ENCODE data around the gene SOWAHC. TPM values are rescaled to one million over a fixed set of nuclear protein-coding genes. Genes with fewer than 3 reads are reported as not detected.
"Not testable (repeated sequence)": the region's sequence is repeated elsewhere in the genome, so short reads cannot be mapped to it uniquely, and the experiment has no call there.

SOWAHC gene, protein sequence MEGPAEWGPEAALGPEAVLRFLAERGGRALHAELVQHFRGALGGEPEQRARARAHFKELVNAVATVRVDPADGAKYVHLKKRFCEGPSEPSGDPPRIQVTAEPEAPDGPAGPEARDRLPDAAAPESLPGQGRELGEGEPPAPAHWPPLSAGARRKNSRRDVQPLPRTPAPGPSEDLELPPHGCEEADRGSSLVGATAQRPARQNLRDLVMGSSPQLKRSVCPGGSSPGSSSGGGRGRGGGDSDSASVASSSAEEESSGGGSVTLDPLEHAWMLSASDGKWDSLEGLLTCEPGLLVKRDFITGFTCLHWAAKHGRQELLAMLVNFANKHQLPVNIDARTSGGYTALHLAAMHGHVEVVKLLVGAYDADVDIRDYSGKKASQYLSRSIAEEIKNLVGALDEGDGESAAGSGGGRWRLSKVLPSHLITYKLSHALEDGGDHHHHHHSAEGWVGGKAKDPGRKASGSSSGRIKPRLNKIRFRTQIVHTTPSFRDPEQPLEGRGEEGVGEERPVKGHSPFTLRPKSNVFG
- 10 to 100 TPM in 2 of 3 donors, 1 to 10 TPM in 1; 9.1 to 18.4 (median 14.7) TPM for total RNA-seq

DNA sequence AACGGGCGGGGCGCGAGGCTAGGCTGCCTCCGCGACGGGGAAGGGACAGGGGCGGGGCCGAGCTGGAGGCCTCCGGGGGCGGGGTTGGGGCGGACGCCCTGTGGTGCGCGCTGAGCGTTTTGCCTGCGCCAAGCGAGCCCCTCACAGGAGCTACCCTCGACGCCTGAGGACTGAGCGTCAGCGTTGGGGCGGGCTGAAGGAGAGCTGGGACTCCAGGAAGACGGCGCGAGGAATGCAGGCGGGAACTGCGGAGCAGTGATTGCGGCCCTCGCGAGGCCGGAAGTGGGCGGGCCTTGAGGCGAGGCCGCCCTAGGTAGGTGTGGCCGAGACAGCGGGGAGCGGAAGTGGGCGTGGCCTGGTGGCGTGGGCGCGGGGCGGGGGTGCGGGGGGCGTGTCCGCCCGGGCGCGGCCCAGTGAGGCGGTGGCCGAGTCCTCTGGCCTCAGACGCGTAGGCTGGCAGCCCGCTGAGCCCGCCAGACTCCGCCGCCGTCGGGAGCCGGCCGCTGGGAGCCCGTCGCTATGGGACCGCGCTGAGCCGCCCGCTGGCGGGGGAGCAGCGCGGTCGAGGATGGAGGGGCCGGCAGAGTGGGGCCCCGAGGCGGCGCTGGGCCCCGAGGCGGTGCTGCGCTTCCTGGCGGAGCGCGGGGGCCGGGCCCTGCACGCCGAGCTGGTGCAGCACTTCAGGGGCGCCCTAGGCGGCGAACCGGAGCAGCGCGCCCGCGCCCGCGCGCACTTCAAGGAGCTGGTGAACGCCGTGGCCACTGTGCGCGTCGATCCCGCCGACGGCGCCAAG is at the start of gene SOWAHC, which contains the start of gene SEPTIN10:
SOWAHC (plus strand) TSS at position 443 of the 793 bp plus-strand sequence; CDS start at position 569, 126 bp downstream.
SEPTIN10 (minus strand) TSS at position 45 of the 793 bp plus-strand sequence. CDS start 139 bp downstream, outside the sequence.
- Histone ChIP-seq H3K36me3 (no peaks in the 10 kb centered on the region), H3K4me1 (peaks cover 0 to 24% of the 10 kb centered on the region in 2 donors), H3K9me3 (no peaks in the 10 kb centered on the region), H3K27me3 (no peaks in the 10 kb centered on the region), H3K4me3 (peak within 1 kb of the TSS; percentile 65 to 96 (median 86)), H3K27ac (peak within 1 kb of the TSS; percentile 99)
- DNase-seq (ENCODE audit: low spot score in 2 of 2): peak; percentile 93 to 95
- intact Hi-C loops (cut with DNase I; ENCODE audit: low total_unique reads): no loop called here
- TF ChIP-seq POLR2A (IDR thresholded peaks at IDR 0.05) (peak; percentile 74), POLR2AphosphoS5 (IDR thresholded peaks at IDR 0.05) (peak; percentile 94 to 96 (median 95))
- TF ChIP-seq, protein P1, sequence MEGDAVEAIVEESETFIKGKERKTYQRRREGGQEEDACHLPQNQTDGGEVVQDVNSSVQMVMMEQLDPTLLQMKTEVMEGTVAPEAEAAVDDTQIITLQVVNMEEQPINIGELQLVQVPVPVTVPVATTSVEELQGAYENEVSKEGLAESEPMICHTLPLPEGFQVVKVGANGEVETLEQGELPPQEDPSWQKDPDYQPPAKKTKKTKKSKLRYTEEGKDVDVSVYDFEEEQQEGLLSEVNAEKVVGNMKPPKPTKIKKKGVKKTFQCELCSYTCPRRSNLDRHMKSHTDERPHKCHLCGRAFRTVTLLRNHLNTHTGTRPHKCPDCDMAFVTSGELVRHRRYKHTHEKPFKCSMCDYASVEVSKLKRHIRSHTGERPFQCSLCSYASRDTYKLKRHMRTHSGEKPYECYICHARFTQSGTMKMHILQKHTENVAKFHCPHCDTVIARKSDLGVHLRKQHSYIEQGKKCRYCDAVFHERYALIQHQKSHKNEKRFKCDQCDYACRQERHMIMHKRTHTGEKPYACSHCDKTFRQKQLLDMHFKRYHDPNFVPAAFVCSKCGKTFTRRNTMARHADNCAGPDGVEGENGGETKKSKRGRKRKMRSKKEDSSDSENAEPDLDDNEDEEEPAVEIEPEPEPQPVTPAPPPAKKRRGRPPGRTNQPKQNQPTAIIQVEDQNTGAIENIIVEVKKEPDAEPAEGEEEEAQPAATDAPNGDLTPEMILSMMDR (IDR thresholded peaks at IDR 0.05): no peak

DNA sequence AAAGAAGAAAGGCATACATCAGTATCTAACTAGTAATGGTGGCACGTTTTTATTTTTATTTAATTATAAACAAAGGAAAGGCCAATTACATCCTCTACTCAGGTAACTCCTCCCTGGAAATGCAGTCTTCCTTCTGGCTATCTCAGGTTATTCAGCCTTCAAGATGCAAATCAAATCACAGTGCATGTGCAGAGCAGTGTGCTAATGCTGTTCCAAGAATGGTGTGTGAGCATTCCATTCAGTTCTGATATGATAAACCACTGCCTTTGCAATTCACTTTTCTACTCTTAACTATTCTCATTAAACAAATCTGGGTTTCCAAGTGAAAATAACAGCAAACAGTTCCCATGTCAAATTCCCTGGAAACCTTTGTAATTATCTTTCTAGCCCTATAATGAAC is 38.8 kb upstream of the SOWAHC start:
- Histone ChIP-seq H3K36me3 (no peaks in the 10 kb centered on the region), H3K27ac (no peak overlapping the region), H3K27me3 (no peaks in the 10 kb centered on the region), H3K4me3 (no peak overlapping the region), H3K9me3 (no peaks in the 10 kb centered on the region), H3K4me1 (no peaks in the 10 kb centered on the region)
- intact Hi-C loops (cut with DNase I; ENCODE audit: low total_unique reads): no loop called here
- no peak for TF ChIP-seq POLR2AphosphoS5 (IDR thresholded peaks at IDR 0.05)
- no peak for TF ChIP-seq POLR2A (IDR thresholded peaks at IDR 0.05)
- TF ChIP-seq, protein P1 (IDR thresholded peaks at IDR 0.05): no peak
- no peak for DNase-seq (ENCODE audit: low spot score in 2 of 2)

- H3K9me3 ChIP-seq; H3K27me3 ChIP-seq; H3K4me1 ChIP-seq; H3K27ac ChIP-seq; intact Hi-C loops (cut with DNase I; ENCODE audit: low total_unique reads); DNase-seq (ENCODE audit: low spot score in 2 of 2); H3K4me3 ChIP-seq; H3K36me3 ChIP-seq: not testable (repeated sequence)
Measured at GRCh38 chr2:109577630-109578029, 36.5 kb upstream of the SOWAHC start.

DNA sequence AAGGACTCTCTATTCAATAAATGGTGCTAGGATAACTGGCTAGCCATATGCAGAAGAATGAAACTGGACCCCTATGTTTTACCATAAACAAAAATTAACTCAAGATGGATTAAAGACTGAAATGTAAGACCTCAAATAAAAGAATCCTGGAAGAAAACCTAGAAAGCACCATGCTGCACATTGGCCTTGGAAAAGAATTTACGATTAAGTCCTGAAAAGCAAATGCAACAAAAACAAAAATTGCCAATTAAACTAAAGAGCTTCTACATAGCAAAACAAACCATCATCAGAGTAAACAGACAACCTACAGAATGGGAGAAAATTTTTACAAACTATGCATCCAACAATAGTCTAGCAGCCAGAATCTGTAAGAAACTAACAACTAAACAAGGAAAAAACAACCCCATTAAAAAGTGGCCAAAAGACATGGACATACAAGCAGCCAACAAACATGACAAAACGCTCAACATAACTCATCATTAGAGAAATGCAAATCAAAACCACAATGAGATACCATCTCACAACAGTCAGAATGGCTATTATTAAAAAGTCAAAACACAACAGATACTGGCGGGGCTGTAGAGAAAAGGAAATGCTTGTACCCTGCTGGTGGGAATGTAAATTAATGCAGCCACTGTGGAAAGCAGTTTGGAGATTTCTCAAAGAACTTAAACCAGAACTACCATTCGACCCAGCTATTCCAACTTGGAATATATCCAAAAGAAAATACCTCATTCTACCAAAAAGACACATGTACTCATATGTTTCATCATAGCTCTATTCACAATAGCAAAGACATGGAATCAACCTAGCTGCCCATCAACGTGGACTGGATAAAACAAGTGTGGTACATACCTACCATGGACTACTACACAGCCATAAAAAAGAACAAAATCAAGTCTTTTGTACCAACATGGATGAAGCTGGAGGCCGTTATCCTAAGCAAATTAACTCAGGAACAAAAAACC is 31.0 kb upstream of the SOWAHC start:
- Histone ChIP-seq H3K27me3 (no peaks in the 10 kb centered on the region), H3K36me3 (no peaks in the 10 kb centered on the region), H3K9me3 (no peaks in the 10 kb centered on the region), H3K4me1 (no peaks in the 10 kb centered on the region), H3K27ac (no peak overlapping the region), H3K4me3 (no peak overlapping the region)
- TF ChIP-seq POLR2A (IDR thresholded peaks at IDR 0.05) (no peak), POLR2AphosphoS5 (IDR thresholded peaks at IDR 0.05) (no peak)
- TF ChIP-seq, protein P1 (IDR thresholded peaks at IDR 0.05): no peak
- no peak for DNase-seq (ENCODE audit: low spot score in 2 of 2)
- intact Hi-C loops (cut with DNase I; ENCODE audit: low total_unique reads): no loop called here

GRCh38 chr2:109586687-109587086 is 27.5 kb upstream of the SOWAHC start:
- no peaks in the 10 kb centered on the region for H3K4me1 ChIP-seq
- no peaks in the 10 kb centered on the region for H3K9me3 ChIP-seq
- intact Hi-C loops (cut with DNase I; ENCODE audit: low total_unique reads): no loop called here
- H3K27me3 ChIP-seq: no peaks in the 10 kb centered on the region
- H3K4me3 ChIP-seq: no peak overlapping the region
- no peak overlapping the region for H3K27ac ChIP-seq
- H3K36me3 ChIP-seq: no peaks in the 10 kb centered on the region
- TF ChIP-seq POLR2A (IDR thresholded peaks at IDR 0.05): no peak
- TF ChIP-seq, protein P1 (IDR thresholded peaks at IDR 0.05): no peak
- TF ChIP-seq POLR2AphosphoS5 (IDR thresholded peaks at IDR 0.05): no peak
- DNase-seq (ENCODE audit: low spot score in 2 of 2): no peak

Data from breast epithelium (tissue), 4 donors.